GM12875 (cell line): ENCODE results near the gene PRMT1.

Source experiments
- H3K4me3 ChIP-seq: one replicate; pipeline ENCODE4 v1.5.1; 2011; ENCODE audit warnings: low read depth, low read length, control low read depth
- CTCF ChIP-seq: IDR thresholded peaks from 2 replicates; pipeline ENCODE4 v1.5.1; 2011; ENCODE audit warnings: low read depth, mild to moderate bottlenecking, control low read depth, inconsistent platforms, low read length, moderate library complexity, borderline replicate concordance; ENCODE audit not compliant: insufficient read depth

The PRMT1 gene

GRCh38 chr19:49680421-49681351 lies 3.6 kb downstream of the PRMT1 start:
- TF ChIP-seq CTCF: peak; percentile 100
- peak overlapping the region; percentile 47 for H3K4me3 ChIP-seq

- no peak for TF ChIP-seq CTCF
- no peak overlapping the region for H3K4me3 ChIP-seq
Observed at GRCh38 chr19:49681830-49682229, 4.8 kb downstream of the PRMT1 start.

- H3K4me3 ChIP-seq: no peak overlapping the region
- TF ChIP-seq CTCF: no peak
Observed at GRCh38 chr19:49682274-49682673, 5.2 kb downstream of the PRMT1 start.

GRCh38 chr19:49683814-49684250 lies 6.8 kb downstream of the PRMT1 start:
- no peak for TF ChIP-seq CTCF

GRCh38 chr19:49684251-49684982 lies 7.3 kb downstream of the PRMT1 start:
- H3K4me3 ChIP-seq: no peak overlapping the region
- TF ChIP-seq CTCF: peak; percentile 79

More at GRCh38 chr19:49683814-49684250, 6.8 kb downstream of the PRMT1 start:
- no peak overlapping the region for H3K4me3 ChIP-seq

- no peak for TF ChIP-seq CTCF
- H3K4me3 ChIP-seq: no peak overlapping the region
Observed at GRCh38 chr19:49684983-49685553, 8.0 kb downstream of the PRMT1 start.
